NCI-H2081 treated with DMSO at 0.1 percent for 48 hours (cell line): Measurements from ENCODE around the gene TMED10.

Experiments used
- DNase-seq: peaks from one replicate; lab custom pipeline; 2025; lab: John Stamatoyannopoulos, UW

The TMED10 gene

DNA sequence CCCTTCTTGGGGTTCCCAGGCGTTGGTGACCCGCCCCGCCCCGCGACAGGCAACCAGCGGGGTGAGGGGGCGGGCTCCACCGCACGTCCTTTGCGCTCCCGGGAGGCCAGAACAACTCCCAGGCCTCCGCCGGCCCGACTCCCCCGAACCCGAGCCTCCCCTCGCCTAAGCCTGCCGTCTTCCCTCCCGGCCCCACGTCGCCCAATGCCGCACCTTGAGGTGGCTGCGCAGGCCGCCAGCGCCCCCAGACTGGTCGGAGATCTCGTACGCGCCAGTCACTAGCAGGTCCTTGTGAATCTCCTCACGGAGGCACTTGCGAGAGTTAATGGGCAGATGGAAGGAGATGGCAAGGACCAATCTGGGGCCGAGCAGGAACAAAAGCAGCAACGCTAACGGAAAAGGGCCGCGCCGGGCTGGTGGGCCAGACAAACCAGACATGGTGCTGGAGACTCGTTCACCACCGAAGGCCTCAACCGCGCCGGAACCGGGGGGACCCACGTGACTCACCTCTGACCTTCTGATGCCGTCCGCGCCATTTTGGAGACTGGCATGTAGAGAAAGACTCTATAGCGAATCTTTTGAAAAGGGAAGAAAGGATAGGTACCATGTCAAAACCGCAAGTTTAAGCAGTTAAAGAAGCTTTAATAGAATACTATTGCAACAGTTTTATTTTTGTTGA lies at the start of gene TMED10:
TSS of gene TMED10 (minus strand) at position 471 of the 679 bp plus-strand sequence. CDS start at position 438, 33 bp downstream.
- DNase-seq, result peak; percentile 87

DNA sequence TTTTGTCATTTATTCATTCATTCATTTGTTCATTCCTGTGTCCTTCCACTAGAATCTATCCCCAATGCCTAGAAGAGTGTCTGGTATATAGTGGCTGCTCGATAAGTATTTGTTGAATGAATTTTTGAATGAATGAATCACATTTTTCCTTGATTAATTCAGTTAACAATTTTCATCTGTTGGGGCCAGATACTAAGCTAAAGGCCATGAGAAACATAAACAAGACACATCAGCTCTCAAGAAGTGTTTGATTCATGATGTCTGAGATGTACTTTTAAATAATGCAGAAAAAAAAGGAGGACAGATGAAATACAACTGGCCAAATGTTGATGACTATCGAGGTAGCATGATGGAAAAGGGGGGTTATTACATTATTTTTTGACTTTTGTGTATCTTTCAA lies 48.1 kb upstream of the TMED10 start:
- no peak for DNase-seq

DNA sequence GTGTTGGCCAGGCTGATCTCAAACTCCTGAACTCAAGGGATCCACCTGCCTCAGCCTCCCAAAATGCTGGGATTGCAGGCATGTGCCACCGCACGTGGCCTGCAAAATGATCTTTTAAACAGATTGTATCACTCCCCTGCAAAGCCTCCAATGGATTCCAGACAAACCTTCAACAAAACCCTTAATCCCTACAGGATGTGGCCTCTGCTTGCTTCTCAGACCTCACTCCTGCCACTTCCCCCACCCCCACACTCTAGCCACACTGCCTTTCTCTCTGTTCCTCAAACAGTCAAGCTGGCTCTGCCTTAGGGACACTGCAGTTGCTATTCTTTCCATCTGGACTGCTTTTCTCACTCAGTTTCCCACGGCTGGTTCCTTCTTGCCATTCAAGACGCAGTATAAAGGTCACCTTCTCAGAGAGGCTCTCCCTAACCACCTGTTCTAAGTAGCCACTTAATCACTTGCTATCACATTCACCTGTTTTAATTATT lies 47.3 kb upstream of the TMED10 start:
- no peak for DNase-seq

DNA sequence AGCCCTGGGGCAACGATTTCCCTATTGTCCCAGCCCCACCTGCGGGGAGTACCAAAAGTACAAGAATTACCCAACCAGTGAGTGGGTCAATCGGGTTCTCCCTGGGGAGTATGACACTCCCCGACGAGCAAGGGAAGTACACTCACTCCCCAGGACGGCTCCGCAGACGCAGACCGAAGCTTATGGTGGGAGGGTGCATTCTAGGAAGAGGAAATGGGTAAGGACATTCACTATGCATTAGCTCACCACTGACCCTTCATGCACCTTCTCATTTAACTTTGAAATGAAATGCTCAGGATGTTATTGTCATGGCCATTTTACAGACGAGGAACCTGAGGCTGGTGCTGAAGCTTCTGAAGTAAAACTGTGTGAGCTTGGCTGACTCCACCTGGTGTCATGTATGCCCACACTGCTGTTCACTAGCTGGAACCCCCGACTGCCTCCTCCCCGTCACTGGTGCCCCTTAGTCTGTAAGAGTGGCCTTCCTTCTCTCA lies 45.8 kb upstream of the TMED10 start:
- no peak for DNase-seq

DNA sequence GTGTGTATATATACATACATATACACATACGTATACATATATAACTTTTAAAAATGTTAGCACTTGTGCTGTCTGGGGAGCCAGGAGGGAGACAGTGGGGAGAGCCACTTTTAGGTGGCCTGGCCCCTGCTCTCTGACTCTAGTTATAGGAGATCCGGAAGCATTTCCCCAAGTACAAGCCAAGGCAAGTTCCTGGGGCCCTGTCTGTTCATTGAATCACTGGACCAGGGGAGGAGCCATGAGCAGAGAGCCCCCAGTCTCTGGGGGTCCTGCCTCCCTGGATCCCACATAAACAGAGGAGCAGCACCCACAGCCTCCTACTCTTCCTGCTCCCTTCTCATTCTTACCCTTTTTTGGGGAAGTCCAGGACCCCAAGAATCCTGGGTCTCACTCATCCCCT lies 45.4 kb upstream of the TMED10 start:
- no peak for DNase-seq

DNA sequence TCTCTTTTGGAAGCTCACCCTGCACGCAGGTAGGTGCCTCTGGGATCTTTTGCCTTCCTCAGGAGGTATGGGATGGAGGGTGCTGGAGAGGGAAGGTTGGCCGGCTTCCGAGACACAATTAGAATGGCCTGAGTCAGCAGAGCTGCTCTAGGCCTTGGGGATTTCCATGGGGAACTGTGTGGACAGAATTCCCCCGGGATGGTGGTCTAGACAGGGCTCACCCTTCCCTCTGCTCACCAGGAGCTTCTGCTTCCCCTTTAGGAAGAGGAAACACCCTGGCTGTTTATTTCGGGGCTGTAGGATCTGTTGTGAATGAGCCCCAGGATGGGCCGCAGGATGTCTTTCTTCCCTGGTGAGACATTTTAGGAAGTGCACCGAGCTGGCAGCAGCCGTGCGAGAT lies 43.7 kb upstream of the TMED10 start:
- DNase-seq, result no peak

DNA sequence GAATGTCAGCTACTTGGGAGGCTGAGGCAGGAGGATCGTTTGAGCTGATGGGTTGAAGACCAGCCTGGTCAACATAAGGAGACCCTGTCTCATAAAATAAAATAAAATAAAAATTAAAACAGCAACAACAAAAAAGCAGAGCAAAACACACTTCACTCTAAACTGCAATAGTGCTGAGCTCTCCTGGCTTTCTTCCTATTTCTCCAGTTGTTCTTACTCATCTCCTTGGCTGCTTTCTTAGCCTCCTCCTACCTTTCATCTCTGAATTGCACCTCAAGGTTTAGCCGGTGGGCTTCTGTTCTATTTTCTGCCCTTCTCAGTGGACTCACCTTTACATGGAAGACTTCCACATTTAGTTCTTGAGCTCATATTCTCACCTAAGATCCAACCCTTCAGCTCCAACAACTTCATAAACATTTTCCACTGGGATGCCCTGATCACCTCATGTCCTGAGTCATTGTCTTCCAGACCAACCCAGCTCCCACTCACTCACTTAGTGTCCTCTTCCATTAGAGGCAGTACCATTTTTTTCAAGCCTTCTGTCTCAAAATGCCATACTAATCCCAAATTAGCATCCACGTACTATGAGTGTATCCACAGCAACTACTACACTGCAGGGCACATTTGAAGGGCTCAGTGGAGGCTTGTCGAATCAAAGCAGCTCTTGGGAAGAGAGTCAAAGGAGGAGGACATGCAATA lies 41.2 kb upstream of the TMED10 start:
- DNase-seq, result no peak

DNA sequence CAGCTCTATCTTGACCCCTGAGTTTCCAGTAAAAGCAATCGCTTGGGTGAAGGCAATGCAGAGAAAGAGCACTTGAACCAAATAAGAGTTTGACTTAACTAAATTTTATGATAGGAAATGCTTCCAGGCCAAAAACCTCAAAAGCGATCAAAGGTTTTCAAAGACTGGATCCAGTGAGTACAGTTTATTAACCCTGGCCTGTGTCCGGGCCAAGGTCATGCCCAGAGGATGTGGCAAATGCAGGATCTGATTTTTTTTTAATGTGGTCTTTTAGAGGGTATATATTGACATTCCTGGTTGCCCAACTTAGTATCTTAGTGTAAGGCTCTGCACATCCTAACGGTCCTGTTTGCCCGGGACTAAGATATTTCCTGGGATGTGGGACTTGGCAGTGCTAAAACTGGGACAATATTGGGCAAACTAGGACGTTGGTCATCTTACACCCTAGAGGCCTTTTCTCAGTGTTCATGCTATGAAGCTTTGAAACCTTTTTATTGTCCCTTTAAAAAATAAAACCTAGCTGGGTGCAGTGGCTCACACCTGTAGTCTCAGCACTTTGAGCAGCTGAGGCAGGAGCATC lies 40.1 kb upstream of the TMED10 start:
- DNase-seq, result no peak

DNA sequence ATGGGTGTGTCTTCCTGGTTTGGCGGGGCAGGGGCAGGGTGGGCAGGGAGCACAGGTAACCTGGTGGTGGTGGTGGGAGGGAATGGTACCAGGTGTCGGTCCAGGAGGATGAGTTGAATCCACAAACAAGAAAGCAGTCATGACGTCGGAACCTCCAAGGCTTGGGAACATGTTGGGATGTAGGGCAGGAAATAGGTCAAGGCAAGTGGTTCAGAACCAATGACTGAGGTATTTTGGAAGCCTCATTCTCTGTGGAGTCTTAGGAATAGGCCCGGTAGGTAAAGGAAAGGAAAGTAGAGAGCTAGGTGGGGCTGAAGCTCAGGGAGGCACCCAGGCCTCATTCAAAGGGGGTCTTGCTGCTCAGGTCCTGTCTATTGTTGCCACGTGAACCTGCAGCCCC lies 39.1 kb upstream of the TMED10 start:
- DNase-seq, result no peak

DNA sequence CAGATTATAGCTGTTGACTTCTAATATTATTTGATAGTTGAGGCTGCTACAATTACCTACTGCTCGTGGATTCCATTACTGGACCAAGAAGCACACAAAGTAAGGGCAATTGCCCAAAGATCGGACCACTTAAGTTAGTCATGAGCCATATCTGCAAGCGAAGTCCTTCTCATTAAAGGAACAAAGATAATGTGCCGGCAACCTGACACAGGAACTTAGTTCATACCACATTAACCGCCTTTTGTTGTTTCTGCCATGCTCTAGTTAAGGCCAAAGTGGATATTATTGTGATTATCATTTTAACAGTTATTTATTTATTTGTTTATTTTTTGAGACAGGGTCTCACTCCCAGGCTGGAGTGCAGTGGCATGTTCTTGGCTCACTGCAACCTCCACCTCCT lies 38.1 kb upstream of the TMED10 start:
- no peak for DNase-seq

DNA sequence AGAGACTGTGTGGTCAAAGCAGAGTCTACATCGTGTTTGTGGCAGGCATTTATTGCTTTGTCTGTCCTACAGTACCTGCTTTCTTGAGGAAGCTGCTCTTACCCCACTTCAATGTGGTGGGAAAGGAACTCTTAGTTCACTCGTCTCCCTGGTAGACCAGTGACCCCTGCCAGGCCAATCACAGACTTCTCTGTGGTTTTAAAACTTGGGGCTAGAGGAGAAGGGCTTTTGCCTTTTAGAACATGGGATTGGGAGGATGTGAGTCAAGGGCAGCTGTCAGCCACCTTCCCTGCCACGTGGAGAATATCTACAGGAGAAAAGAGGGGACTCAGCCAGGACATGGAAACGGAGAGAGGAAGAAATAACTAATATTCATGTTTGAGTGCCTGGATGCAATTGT lies 36.8 kb upstream of the TMED10 start:
- DNase-seq, result no peak

DNA sequence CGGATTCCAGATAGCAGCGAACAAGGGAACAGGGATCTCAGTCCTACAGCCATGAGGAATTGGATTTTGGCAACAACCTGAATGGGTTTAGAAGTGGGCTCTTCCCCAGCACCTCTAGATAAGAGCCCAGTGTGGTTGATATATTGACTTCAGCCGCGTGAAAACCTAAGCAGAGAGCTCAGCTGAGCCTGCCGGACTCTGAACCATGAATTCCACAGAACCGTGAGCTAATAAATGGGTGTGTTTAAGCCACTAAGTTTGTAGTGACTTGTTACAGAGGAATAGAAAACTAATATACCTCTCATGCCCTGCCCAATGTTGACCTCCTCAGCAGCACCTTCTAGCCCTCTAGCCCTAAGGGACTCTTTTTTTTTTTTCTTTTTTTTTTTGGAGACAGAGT lies 32.4 kb upstream of the TMED10 start:
- DNase-seq, result no peak

DNA sequence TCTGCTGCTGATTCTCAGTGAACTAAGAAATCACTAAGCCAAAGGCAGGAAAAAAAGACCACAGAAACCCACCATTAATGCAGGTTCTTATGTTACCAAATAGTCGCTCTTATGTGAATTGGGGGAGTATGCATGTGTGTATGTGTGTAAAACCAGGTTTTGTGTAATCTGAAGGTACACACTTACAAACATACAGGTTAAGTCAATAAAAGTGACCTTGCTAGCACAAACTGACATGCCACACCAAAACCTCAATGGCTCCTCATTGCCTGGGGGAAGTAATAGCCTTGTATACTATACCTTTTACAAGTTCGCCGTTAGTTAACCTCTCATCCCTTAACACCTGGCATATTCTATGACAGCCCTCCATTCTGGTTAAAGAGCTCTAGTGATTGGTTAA lies 29.8 kb upstream of the TMED10 start:
- no peak for DNase-seq

DNA sequence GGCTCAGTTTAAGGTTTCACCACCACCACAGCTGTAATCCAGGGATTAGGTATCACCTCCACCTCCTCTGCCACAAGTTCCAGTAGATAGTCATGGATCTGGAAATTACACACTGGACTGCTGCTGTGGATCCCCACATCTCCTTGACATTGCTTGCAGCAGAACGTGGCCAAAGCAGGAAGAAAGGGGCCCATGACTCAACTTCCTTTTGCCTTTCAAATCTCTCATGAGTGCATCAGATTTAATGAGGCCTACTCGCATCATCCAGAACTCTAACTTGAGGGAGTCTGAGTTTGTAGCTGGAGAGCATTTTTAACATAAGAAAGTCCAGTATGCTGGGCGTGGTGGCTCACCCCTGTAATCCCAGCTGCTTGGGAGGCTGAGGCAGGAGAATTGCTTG lies 29.2 kb upstream of the TMED10 start:
- DNase-seq, result no peak

DNA sequence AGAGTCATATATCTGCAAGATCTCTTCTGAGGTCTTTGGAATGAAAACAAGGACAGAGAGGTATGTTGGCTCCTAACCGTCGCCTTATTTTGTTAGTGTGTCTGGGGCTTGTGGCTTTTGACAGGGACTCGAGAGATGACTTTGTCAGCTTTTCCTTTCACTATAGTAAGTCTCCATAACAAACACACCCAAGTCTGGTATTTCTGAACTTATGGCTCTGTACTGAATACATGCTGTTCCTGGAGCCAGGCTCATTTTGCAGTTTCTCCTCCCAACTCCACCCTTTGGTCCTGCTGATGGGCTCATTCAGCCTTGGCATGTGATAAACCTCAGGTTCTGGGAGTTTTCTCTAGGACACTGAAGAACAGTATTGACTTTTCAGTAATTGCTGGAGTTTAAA lies 27.7 kb upstream of the TMED10 start:
- no peak for DNase-seq

DNA sequence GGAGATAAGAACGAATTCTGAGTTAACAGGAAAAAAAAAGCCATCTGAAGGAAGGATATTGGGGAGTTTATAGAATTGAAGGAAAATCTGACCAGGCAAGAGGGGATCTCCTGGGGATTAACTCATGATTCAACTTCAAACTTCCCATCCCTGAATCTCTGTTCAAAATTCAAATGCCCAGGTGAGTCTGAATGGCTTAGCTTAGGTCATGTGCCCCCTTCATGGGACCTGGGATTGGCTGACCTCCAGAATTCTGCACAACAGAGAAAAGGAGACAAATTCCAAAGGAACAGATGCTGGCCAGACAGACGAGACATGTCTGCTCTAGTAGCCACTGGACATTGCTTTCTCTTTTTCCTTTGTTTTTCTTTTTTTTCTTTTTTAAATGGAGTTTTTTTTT lies 26.2 kb upstream of the TMED10 start:
- no peak for DNase-seq

DNA sequence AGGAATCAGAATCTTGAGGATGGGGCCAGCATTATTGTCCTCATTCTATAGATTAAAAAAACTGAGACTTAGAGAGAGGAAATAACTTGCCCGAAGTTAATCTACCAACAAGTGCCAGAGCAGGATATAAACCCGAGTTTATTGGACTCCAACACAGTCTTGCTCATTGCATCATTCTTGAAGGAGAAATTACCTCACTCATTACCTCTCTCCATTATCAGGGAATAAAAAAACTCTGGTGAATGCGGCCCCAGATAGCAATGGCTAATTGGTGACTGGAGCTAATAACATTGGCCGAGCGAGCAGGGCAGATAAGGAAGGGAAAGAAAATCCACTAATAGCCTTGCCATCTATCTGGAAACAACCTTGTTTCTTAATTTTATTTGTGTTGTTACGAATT lies 24.7 kb upstream of the TMED10 start:
- no peak for DNase-seq

DNA sequence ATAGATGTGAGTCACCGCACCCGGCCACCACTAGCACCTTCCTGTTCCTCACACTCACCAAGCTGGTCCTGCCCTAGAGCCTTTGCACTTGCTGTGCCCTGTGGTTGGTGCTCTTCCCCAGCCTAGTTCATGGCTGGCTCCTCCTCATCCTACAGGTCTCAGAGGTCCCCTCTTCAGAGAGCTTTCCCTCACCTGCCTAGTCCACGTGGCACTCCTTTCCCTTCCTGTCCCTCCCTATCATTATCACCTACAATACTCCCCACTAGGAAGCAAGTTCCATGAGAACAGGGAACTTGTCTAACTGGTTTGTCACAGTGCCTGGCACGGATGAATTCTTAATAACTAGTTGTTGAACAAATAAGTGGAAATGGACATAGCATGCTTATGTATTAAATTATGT lies 24.0 kb upstream of the TMED10 start:
- DNase-seq, result no peak

DNA sequence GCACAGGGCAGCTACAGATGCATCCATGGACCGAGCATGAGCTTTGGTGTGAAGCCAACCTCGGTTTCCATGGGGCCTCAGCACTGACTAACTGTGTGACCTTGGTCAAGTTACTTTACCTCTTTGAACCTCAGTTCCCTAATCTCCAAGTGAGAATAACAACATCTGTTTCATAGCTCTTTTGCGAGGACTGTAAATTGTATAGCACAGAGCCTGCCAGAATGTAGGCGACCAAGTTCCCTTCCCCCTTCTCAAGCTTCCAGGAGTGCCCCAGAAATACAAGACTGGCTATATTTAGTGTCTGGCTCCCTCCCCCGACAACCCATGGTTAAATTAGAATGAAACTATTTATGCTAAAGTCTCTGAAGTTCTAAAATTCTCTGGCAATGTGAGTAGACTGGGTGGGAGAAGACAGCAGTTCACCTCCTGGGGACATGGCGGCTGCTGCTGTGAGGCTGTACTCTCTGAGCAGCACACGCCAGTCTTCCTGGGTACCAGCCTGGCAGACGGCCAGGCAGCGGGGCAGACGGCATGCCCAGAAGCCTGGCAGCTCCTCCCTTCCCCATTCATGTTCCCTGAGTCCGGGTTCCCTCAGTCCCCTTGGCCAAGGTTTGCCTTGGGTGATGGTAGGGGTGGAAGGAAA lies 22.0 kb upstream of the TMED10 start:
- DNase-seq, result no peak

DNA sequence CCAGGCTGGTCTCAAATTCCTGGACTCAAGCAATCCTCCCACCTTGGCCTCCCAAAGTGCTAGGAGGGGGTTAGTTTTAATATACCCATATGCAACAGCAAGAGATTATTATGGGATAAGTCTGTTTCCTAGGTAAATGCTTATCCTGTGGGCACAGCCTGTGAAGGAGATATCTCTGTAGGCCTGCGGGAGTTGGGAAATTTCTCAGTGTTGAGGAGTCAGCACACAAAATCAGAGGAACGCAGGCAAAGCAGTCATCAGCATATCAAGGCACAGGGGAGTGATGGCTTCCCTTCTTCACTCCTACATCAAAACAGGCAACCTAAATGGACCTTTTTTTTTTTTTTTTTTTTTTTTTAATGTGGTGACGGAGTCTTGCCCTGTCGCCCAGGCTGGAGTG lies 20.9 kb upstream of the TMED10 start:
- no peak for DNase-seq

DNA sequence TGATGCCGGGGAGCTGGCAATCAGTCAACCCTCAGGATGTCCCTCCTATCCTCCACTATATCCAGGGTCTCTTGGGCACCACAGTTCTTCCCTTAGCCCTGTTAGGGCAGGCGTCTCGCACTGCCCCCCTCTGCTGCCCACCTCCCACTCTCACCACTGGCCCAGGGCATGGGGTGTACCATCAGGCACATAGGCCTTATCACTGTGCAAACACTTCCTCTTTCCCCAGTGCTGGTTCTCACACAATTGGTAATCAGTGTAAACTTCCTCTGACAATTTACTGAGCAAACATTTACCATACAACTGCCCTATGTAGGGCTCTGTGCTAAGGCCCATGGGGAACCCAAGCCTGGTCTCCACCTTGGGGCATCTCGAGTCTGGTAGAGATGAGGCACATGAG lies 20.1 kb upstream of the TMED10 start:
- no peak for DNase-seq

DNA sequence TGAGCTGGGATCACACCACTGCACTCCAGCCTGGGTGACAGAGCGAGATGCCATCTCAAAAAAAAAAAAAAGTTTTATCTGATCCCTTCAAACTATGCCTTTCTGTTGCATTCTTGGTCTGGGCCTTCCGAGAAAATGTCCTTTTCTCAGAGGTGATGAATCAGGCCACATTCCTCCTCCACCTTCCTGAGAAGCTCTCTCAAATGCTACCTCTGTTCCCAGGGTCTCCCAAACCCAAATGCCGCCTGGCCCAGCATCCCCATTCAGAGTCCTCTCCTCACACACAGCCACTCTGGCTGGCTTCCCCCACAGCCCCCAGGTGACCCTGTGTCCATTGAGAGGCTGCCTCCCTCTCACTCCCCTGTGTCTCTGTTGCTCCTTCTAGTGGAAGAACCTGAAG lies 19.7 kb upstream of the TMED10 start:
- no peak for DNase-seq

DNA sequence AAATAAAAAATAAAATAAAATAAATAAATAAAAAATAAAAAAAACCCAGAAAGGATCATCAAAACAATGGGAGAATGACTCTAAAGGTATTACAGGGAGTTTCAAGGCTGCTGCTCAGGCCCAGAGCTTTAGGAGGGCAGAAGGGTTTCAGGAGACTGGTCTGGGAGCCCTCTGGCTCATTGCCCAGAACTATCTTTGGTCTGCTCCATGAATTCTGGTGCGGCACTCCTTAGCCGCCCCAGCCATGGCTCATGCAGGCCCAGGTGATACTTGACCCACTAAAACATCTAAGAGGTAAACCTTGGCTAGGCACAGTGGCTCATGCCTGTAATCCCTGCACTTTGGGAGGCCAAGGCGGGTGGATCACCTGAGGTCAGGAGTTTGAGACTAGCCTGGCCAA lies 14.7 kb upstream of the TMED10 start:
- DNase-seq, result no peak
